Adrenal gland (tissue), 12 donors: ENCODE results near the gene MYH1. TPM values are rescaled to one million over a fixed set of nuclear protein-coding genes. Genes with fewer than 3 reads are reported as not detected.

Experiments
- DNase-seq, 7 donors: peaks; one replicate each; pipeline ENCODE4 v3.0.0-alpha.2; 2019 to 2020
- H3K27ac ChIP-seq, 5 donors: fragments of 200-600 bp; sonication (generic) in 4 of 5; 1 replicate in 3 of 5; 2 replicates in 2 of 5; pipeline versions ENCODE4 v1.5.1 to v1.8.0; 2016 to 2020; ENCODE audit warnings: mild to moderate bottlenecking in 1 of 5
- H3K27me3 ChIP-seq: fragments of 200-600 bp; 2 replicates; pipeline ENCODE4 v1.8.0; 2021
- H3K36me3 ChIP-seq, 2 donors: fragments of 200-600 bp; replicated peaks in 1 of 2; 1 replicate in 1 of 2; 2 replicates in 1 of 2; pipeline versions ENCODE4 v1.5.1 to v1.8.0; 2018 to 2022
- H3K4me1 ChIP-seq, 2 donors: fragments of 200-600 bp; replicated peaks in 1 of 2; 1 replicate in 1 of 2; 2 replicates in 1 of 2; pipeline versions ENCODE4 v1.5.1 to v1.8.0; 2018 to 2021
- H3K4me3 ChIP-seq, 4 donors: fragments of 200-600 bp; sonication (generic) in 3 of 4; one replicate each; pipeline ENCODE4 v1.5.1; 2016 to 2018
- H3K9me3 ChIP-seq, 3 donors: fragments of 200-600 bp; sonication (generic) in 1 of 3; replicated peaks in 1 of 3; 1 replicate in 2 of 3; 2 replicates in 1 of 3; pipeline versions ENCODE4 v1.5.1 to v1.8.0; 2016 to 2021
- CTCF ChIP-seq, 6 experiments: fragments of 450-650 bp in 4 of 6; fragments of 200-600 bp in 2 of 6; sonication (generic) in 1 of 6; IDR thresholded peaks; 1 replicate in 5 of 6; 2 replicates in 1 of 6; pipeline versions ENCODE4 v1.5.1 to v1.8.0; 2016 to 2021; ENCODE audit warnings: antibody characterized with exemption in 6 of 6, mild to moderate bottlenecking in 2 of 6, moderate library complexity in 1 of 6
- POLR2A ChIP-seq, 2 donors: fragments of 450-650 bp; IDR thresholded peaks; one replicate each; pipeline ENCODE4 v1.6.1; 2017; ENCODE audit warnings: antibody characterized with exemption in 2 of 2, mild to moderate bottlenecking in 2 of 2, moderate library complexity in 1 of 2
- WGBS, 4 donors: extraction: QIAGEN DNeasy Blood & Tissue Kit in 2 of 4; methylation state at CpG; one replicate each; pipeline versions ENCODE4 v1.1.5 to v1.1.7; 2013 to 2017; 5-methylcytosine and 5-hydroxymethylcytosine counted together
- intact Hi-C, 2 donors: fragments of 100-400 bp; cut with DNase I; formaldehyde crosslinking; loops; one replicate each; pipeline versions ENCODE4 v1.14.1 to v1.15.0; 2022 to 2023
- polyA plus RNA-seq, 3 donors: library from polyadenylated mRNA; stranded (reverse); fragments of 200-250 nt in 2 of 3; fragments of 350-450 nt in 1 of 3; fragmentation: Illumina TruSeq in 1 of 3; extraction: RNeasy Lipid Tissue Mini Kit (QIAGEN cat#74804) in 1 of 3; gene quantifications; one replicate each; pipeline ENCODE4 v1.2.3, GENCODE V29; 2013 to 2014
- total RNA-seq, 9 donors: library from RNA; depleted of rRNA in 4 of 9; stranded (reverse); fragments of >200 nt in 4 of 9; fragments of 120-200 nt in 1 of 9; fragmentation: NEBNext Ultra II Directional in 1 of 9; extraction: Animal tissue kit (Norgen Biotek cat#: 25700) in 1 of 9; gene quantifications; one replicate each; pipeline versions ENCODE4 v1.1.0 to v1.2.4, GENCODE V29; 2013 to 2023
- donor health status: healthy with polysubstance abuse.
- donor health status: Bipolar disorder and iron deficiency.
- donor health status: DM: yes; HTN: yes; CAD: no.
- donor health status: DM: no; HTN: no; CAD: no.
- donor health status: DM: no; HTN: no; CAD: no.
- donor health status: DM: yes; HTN: yes; CAD: no.

Gene MYH1
- total and polyA plus RNA-seq, 12 donors = 0.07 to 1.9 TPM; not detected in 10

GRCh38 chr17:10447026-10447931 lies 71.1 kb downstream of the MYH1 start:
- Histone ChIP-seq H3K27ac (no peak overlapping the region), H3K27me3 (no peaks in the 10 kb centered on the region), H3K4me1 (no peaks in the 10 kb centered on the region), H3K4me3 (no peak overlapping the region), H3K9me3 (no peaks in the 10 kb centered on the region), H3K36me3 (no peaks in the 10 kb centered on the region)
- no peak for TF ChIP-seq POLR2A (IDR thresholded peaks at IDR 0.05)
- no peak for TF ChIP-seq CTCF (IDR thresholded peaks at IDR 0.05)
- 51 to 60% (median 58%) methylated on average over 7 of the region's 7 CpGs for WGBS, 4 donors
- intact Hi-C loops = no loop called here
- DNase-seq = no peak

Other genes with a start within 250 kb of the MYH1 start
- not detected for gene MYH13, start 145.5 kb downstream of the MYH1 start, total RNA-seq
- not detected for gene MYH13, start 145.5 kb downstream of the MYH1 start, polyA plus RNA-seq
- gene MYH8, start 96.6 kb downstream of the MYH1 start, total RNA-seq = under 1 TPM in 1 of 9 donors, not detected in 8; 0.17 TPM
- not detected for gene MYH8, start 96.6 kb downstream of the MYH1 start, polyA plus RNA-seq
- not detected for gene MYH4, start 49.0 kb downstream of the MYH1 start, total RNA-seq
- not detected for gene MYH4, start 49.0 kb downstream of the MYH1 start, polyA plus RNA-seq
- gene MYH2, start 31.1 kb upstream of the MYH1 start, total RNA-seq = 1 to 10 TPM in 2 of 9 donors, under 1 TPM in 1, not detected in 6; under 0.01 to 7.4 (median 1.4) TPM
- gene MYH2, start 31.1 kb upstream of the MYH1 start, polyA plus RNA-seq = under 1 TPM in 1 of 3 donors, not detected in 2; 0.10 TPM
- gene MYH3, start 138.8 kb upstream of the MYH1 start, total RNA-seq = 1 to 10 TPM in 3 of 9 donors, under 1 TPM in 5, not detected in 1; 0.43 to 2.3 (median 0.85) TPM
- gene MYH3, start 138.8 kb upstream of the MYH1 start, polyA plus RNA-seq = 1 to 10 TPM in 2 of 3 donors, under 1 TPM in 1; 0.62 to 9.3 (median 3.9) TPM
- gene SCO1, start 179.0 kb upstream of the MYH1 start, total RNA-seq = 10 to 100 TPM; 19.2 to 55.7 (median 35.3) TPM
- 10 to 100 TPM in 1 of 3 donors, 1 to 10 TPM in 2; 6.1 to 36.3 (median 7.9) TPM for gene SCO1, start 179.0 kb upstream of the MYH1 start, polyA plus RNA-seq
- 10 to 100 TPM in 2 of 9 donors, 1 to 10 TPM in 7; 3.8 to 12.1 (median 8.3) TPM for gene ADPRM, start 179.1 kb upstream of the MYH1 start, total RNA-seq
- 10 to 100 TPM in 1 of 3 donors, 1 to 10 TPM in 2; 7.5 to 11.1 (median 8.2) TPM for gene ADPRM, start 179.1 kb upstream of the MYH1 start, polyA plus RNA-seq
- gene TMEM220, start 211.5 kb upstream of the MYH1 start, total RNA-seq = 10 to 100 TPM; 10.3 to 33.2 (median 20.7) TPM
- 10 to 100 TPM; 20.8 to 27.6 (median 24.4) TPM for gene TMEM220, start 211.5 kb upstream of the MYH1 start, polyA plus RNA-seq